Gastrocnemius medialis (tissue), 4 donors: ENCODE measurements around the gene NUDT9. TPM values are rescaled to one million over a fixed set of nuclear protein-coding genes. Genes with fewer than 3 reads are reported as not detected.

Experiments
- ATAC-seq, 2 donors: fragments of 150-250 bp; one replicate each; pipeline ENCODE4 v1.9.1; 2016
- DNase-seq, 2 donors: peaks; one replicate each; pipeline ENCODE4 v3.0.0-alpha.2; 2019
- H3K27ac ChIP-seq, 4 donors: fragments of 200-600 bp; sonication (generic); 1 replicate in 1 of 4; 2 replicates in 3 of 4; pipeline ENCODE4 v1.5.1; 2016 to 2018; ENCODE audit warnings: mild to moderate bottlenecking in 2 of 4, moderate library complexity in 1 of 4
- H3K27me3 ChIP-seq, 3 donors: fragments of 200-600 bp; sonication (generic) in 2 of 3; 1 replicate in 1 of 3; 2 replicates in 2 of 3; pipeline versions ENCODE4 v1.5.1 to v1.6.0; 2016 to 2019; ENCODE audit warnings: mild to moderate bottlenecking in 1 of 3, moderate library complexity in 1 of 3
- H3K36me3 ChIP-seq, 2 donors: fragments of 200-600 bp; sonication (generic) in 1 of 2; one replicate each; pipeline ENCODE4 v1.5.1; 2017 to 2018
- H3K4me1 ChIP-seq, 2 donors: fragments of 200-600 bp; sonication (generic) in 1 of 2; one replicate each; pipeline ENCODE4 v1.5.1; 2016 to 2017; ENCODE audit warnings: mild to moderate bottlenecking in 2 of 2
- H3K4me3 ChIP-seq, 4 donors: fragments of 200-600 bp; sonication (generic) in 3 of 4; 1 replicate in 1 of 4; 2 replicates in 3 of 4; pipeline ENCODE4 v1.5.1; 2016 to 2019; ENCODE audit warnings: mild to moderate bottlenecking in 2 of 4
- H3K9me3 ChIP-seq, 3 donors: fragments of 200-600 bp; sonication (generic) in 2 of 3; 1 replicate in 1 of 3; 2 replicates in 2 of 3; pipeline ENCODE4 v1.5.1; 2016 to 2019
- POLR2A ChIP-seq, 2 donors: fragments of 450-650 bp; IDR thresholded peaks; one replicate each; pipeline ENCODE4 v1.6.1; 2017; ENCODE audit warnings: antibody characterized with exemption in 2 of 2, mild to moderate bottlenecking in 2 of 2, moderate library complexity in 2 of 2
- in situ Hi-C, 4 donors: fragments of 200-750 bp; cut with MboI; loops; one replicate each; pipeline versions ENCODE4 v1.15.0 to v1.8.0; 2017; ENCODE audit warnings: low sequenced_read_pairs in 4 of 4
- intact Hi-C: fragments of 100-400 bp; cut with DNase I; formaldehyde crosslinking; loops from one replicate; pipeline ENCODE4 v1.15.1; 2023; ENCODE audit warnings: low total_unique reads
- total RNA-seq, 4 donors: library from RNA; depleted of rRNA; stranded (reverse); fragments of >200 nt; gene quantifications; one replicate each; pipeline versions ENCODE4 v1.1.0 to v1.2.3, GENCODE V29; 2016
- TF ChIP-seq, protein P1 (sequence below), 5 experiments: fragments of 450-650 bp in 3 of 5; fragments of 200-600 bp in 2 of 5; sonication (generic) in 2 of 5; IDR thresholded peaks in 4 of 5; conservative IDR thresholded peaks in 1 of 5; 1 replicate in 4 of 5; 2 replicates in 1 of 5; pipeline ENCODE4 v1.5.1; 2016 to 2019; ENCODE audit warnings: antibody characterized with exemption in 5 of 5, mild to moderate bottlenecking in 3 of 5, moderate library complexity in 3 of 5

The NUDT9 gene
- total RNA-seq, 4 donors from 2014 or later = 13.4 to 16.7 (median 15.8) TPM

DNA sequence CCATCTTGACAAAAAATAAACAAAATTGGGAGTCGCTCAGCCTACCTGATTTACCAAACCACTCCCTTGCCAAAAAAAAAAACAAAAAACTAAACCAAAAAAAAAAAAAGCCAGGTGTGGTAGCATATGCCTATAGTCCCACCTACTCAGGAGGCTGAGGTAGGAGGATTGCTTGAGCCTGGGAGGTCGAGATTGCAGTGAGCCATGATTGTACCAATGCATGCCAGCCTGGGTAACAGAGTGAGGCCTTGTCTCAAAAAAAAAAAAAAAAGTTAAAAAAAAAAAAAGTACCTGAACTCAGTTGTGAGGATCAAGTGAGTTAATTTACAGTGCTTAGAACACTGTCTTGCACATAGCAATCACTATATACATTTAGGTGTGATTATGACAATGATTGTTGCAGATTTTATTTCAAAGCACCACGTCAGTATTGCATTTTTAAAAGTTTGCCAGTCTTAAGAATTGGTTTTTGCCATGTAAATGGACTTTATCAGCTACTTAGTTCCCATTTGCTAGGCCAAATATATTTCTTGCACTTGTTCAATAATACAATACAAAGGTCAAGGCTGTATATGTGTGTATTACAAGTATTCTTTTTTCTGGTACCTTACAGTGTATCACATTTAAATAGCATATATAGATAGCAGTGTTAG lies 4.6 kb downstream of the NUDT9 start:
- Histone ChIP-seq H3K27ac (no peak overlapping the region), H3K27me3 (no peaks in the 10 kb centered on the region), H3K4me1 (peaks cover 14 to 18% of the 10 kb centered on the region in 2 donors), H3K4me3 (no peak overlapping the region), H3K36me3 (no peaks in the 10 kb centered on the region), H3K9me3 (no peaks in the 10 kb centered on the region)
- intact Hi-C loops = no loop called here
- ATAC-seq (no peak), DNase-seq (no peak)
- in situ Hi-C loops = no loop called here
- TF ChIP-seq, protein P1, sequence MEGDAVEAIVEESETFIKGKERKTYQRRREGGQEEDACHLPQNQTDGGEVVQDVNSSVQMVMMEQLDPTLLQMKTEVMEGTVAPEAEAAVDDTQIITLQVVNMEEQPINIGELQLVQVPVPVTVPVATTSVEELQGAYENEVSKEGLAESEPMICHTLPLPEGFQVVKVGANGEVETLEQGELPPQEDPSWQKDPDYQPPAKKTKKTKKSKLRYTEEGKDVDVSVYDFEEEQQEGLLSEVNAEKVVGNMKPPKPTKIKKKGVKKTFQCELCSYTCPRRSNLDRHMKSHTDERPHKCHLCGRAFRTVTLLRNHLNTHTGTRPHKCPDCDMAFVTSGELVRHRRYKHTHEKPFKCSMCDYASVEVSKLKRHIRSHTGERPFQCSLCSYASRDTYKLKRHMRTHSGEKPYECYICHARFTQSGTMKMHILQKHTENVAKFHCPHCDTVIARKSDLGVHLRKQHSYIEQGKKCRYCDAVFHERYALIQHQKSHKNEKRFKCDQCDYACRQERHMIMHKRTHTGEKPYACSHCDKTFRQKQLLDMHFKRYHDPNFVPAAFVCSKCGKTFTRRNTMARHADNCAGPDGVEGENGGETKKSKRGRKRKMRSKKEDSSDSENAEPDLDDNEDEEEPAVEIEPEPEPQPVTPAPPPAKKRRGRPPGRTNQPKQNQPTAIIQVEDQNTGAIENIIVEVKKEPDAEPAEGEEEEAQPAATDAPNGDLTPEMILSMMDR (IDR thresholded peaks at IDR 0.05 in 4 of 5, conservative IDR thresholded peaks at IDR 0.05 in 1 of 5) = no peak
- TF ChIP-seq POLR2A (IDR thresholded peaks at IDR 0.05) = no peak

DNA sequence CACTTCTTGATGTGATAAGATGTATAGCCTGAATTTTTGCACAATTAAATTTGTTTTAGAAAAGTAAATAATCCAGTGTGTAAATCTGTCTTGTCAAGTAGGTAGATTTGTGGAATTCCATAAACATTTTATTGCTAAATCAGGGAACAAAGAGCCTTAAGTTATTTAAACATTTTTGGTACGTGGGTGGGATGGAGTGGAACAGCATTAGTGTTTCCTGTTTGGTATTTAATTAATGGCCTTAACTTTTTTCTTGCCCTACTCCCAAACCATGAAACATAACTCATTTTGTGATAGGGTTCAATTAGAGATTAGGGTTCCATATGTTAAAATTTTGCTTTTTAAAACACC lies 5.1 kb downstream of the NUDT9 start:
- no peaks in the 10 kb centered on the region for H3K36me3 ChIP-seq
- in situ Hi-C loops (no loop called here), intact Hi-C loops (no loop called here)
- no peak for ATAC-seq
- no peak for DNase-seq
- H3K9me3 ChIP-seq = no peaks in the 10 kb centered on the region
- no peak for TF ChIP-seq POLR2A (IDR thresholded peaks at IDR 0.05)
- TF ChIP-seq, protein P1 (IDR thresholded peaks at IDR 0.05 in 4 of 5, conservative IDR thresholded peaks at IDR 0.05 in 1 of 5) = no peak
- no peak overlapping the region for H3K27ac ChIP-seq
- H3K4me3 ChIP-seq = no peak overlapping the region
- H3K4me1 ChIP-seq = peaks cover 14 to 18% of the 10 kb centered on the region in 2 donors
- no peaks in the 10 kb centered on the region for H3K27me3 ChIP-seq

DNA sequence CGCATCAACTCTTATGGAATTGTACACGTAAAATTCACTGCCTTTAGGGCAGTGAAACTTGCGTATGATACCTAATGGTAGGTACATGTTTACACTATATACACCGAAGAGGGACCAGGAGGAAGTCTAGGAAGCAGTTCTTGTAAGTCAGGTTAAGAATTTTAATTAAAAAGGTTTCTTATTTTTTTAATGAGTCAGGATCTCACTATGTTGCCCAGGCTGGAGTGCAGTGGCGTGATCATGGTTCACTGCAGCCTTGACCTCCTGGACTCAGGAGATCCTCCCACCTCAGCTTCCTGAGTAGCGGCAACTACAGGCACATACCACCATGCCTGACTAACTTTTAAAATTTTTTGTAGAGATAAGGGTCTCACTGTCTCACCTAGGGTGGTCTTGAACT lies 6.6 kb downstream of the NUDT9 start:
- ATAC-seq = no peak
- no peak for TF ChIP-seq POLR2A (IDR thresholded peaks at IDR 0.05)
- TF ChIP-seq, protein P1 (IDR thresholded peaks at IDR 0.05 in 4 of 5, conservative IDR thresholded peaks at IDR 0.05 in 1 of 5) = no peak
- intact Hi-C loops (no loop called here), in situ Hi-C loops (no loop called here)
- H3K4me3 ChIP-seq = no peak overlapping the region
- no peaks in the 10 kb centered on the region for H3K27me3 ChIP-seq
- H3K4me1 ChIP-seq = peaks cover 6 to 9% of the 10 kb centered on the region in 2 donors
- H3K36me3 ChIP-seq = no peaks in the 10 kb centered on the region
- DNase-seq = no peak
- no peak overlapping the region for H3K27ac ChIP-seq
- no peaks in the 10 kb centered on the region for H3K9me3 ChIP-seq

DNA sequence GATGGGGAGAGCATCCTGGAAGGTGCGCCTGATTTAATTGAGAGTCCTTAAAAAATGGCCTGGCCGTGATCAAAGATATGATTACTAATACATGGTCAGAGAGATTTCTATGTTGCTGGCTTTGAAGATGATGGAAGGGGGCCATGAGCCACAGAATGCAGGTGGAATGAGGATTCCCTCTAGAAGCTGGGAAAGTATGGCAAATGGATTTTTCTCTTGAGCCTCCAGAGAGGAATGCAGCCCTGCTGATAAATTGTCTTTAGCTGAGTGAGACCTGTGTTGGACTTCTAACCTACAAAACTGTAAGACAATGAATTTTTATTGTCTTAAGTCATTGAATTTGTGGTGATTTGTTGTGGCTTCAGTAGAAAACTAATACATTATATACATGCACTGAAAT lies 7.7 kb downstream of the NUDT9 start:
- no peaks in the 10 kb centered on the region for H3K27me3 ChIP-seq
- H3K4me1 ChIP-seq = peaks cover 0 to 9% of the 10 kb centered on the region in 2 donors
- TF ChIP-seq, protein P1 (IDR thresholded peaks at IDR 0.05 in 4 of 5, conservative IDR thresholded peaks at IDR 0.05 in 1 of 5) = no peak
- no peak for TF ChIP-seq POLR2A (IDR thresholded peaks at IDR 0.05)
- no peak overlapping the region for H3K27ac ChIP-seq
- in situ Hi-C loops = no loop called here
- no peaks in the 10 kb centered on the region for H3K9me3 ChIP-seq
- intact Hi-C loops = no loop called here
- ATAC-seq = no peak
- no peak overlapping the region for H3K4me3 ChIP-seq
- DNase-seq = no peak
- H3K36me3 ChIP-seq = no peaks in the 10 kb centered on the region

DNA sequence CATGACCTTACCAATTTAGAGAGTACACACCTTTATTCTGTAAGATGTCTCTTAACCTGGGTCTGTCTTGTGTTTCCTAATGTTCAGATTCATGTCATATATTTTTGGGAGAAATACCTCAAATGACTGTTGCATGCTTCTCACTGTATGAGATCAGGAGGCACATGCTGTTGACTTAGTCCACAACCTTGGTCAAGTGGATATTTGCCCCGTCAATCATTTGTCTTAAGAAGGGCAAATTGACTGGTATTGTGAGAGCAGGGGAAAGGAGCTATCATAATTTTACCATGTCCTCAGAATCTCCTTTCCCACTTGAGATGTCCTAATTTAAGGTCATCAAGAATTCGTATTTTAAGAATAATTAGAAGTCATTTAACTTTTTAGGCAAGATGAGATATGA lies 11.0 kb downstream of the NUDT9 start:
- no peak overlapping the region for H3K4me3 ChIP-seq
- H3K27me3 ChIP-seq = no peaks in the 10 kb centered on the region
- intact Hi-C loops (no loop called here), in situ Hi-C loops (no loop called here)
- no peak for DNase-seq
- no peaks in the 10 kb centered on the region for H3K9me3 ChIP-seq
- peaks cover 0 to 8% of the 10 kb centered on the region in 2 donors for H3K36me3 ChIP-seq
- no peak overlapping the region for H3K27ac ChIP-seq
- peaks cover 0 to 9% of the 10 kb centered on the region in 2 donors for H3K4me1 ChIP-seq
- no peak for TF ChIP-seq POLR2A (IDR thresholded peaks at IDR 0.05)
- TF ChIP-seq, protein P1 (IDR thresholded peaks at IDR 0.05 in 4 of 5, conservative IDR thresholded peaks at IDR 0.05 in 1 of 5) = no peak
- ATAC-seq = no peak
